Muscle of leg (tissue), 11 donors: Measurements from ENCODE around the gene MLXIP. TPM values are rescaled to one million over a fixed set of nuclear protein-coding genes. Genes with fewer than 3 reads are reported as not detected.
"Not testable (repeated sequence)": the region's sequence is repeated elsewhere in the genome, so short reads cannot be mapped to it uniquely, and the experiment has no call there.

Experiments used
- DNase-seq: peaks from one replicate; pipeline ENCODE4 v3.0.0; 2013
- H3K27ac ChIP-seq: one replicate; pipeline ENCODE4 v1.5.1; 2013; ENCODE audit warnings: mild to moderate bottlenecking, low read length, control low read depth
- H3K27me3 ChIP-seq: one replicate; pipeline ENCODE4 v1.6.1; 2013; ENCODE audit warnings: low read length; ENCODE audit not compliant: control insufficient read depth, insufficient read depth
- H3K36me3 ChIP-seq: one replicate; pipeline ENCODE4 v1.6.1; 2013; ENCODE audit warnings: low read length; ENCODE audit not compliant: control insufficient read depth, insufficient read depth
- H3K4me1 ChIP-seq: one replicate; pipeline ENCODE4 v1.6.1; 2013; ENCODE audit warnings: low read length; ENCODE audit not compliant: control insufficient read depth, insufficient read depth
- H3K4me3 ChIP-seq: one replicate; pipeline ENCODE4 v1.5.1; 2013; ENCODE audit warnings: low read length, control low read depth
- H3K9me3 ChIP-seq: replicated peaks from 2 replicates; pipeline ENCODE4 v1.6.1; 2013; ENCODE audit warnings: low read depth, low read length; ENCODE audit not compliant: control insufficient read depth
- WGBS: methylation state at CpG from one replicate; pipeline ENCODE4 v1.1.5; 2013; ENCODE audit warnings: missing lambda C conversion rate; ENCODE audit not compliant: insufficient coverage; 5-methylcytosine and 5-hydroxymethylcytosine counted together
- polyA plus RNA-seq, 8 donors: library from polyadenylated mRNA; unstranded; fragments of 120-200 nt; gene quantifications; one replicate each; pipeline versions ENCODE4 v1.2.1 to v1.2.3, GENCODE V29; 2013; ENCODE audit warnings: inconsistent platforms in 1 of 8, low replicate concordance in 1 of 8; ENCODE audit not compliant: insufficient read length in 8 of 8, insufficient read depth in 1 of 8
- total RNA-seq: library from RNA; stranded (reverse); fragments of 120-200 nt; gene quantifications from one replicate; pipeline ENCODE4 v1.2.4, GENCODE V29; 2013

The MLXIP gene
- total and polyA plus RNA-seq, 9 donors: 12.6 to 34.0 (median 28.6) TPM

- Histone ChIP-seq H3K4me1 (peaks cover 16% of the 10 kb centered on the region), H3K27me3 (no peaks in the 10 kb centered on the region), H3K4me3 (no peak overlapping the region), H3K9me3 (no peaks in the 10 kb centered on the region), H3K27ac (no peak overlapping the region), H3K36me3 (peaks cover 39% of the 10 kb centered on the region)
- WGBS: 73% methylated on average over 1 of the region's 2 CpGs
- DNase-seq: no peak
Observed at GRCh38 chr12:122052285-122052684, 26.3 kb upstream of the MLXIP start.

GRCh38 chr12:122054842-122055520 is 23.6 kb upstream of the MLXIP start:
- H3K9me3 ChIP-seq: no peaks in the 10 kb centered on the region
- 86% methylated on average over 27 of the region's 27 CpGs for WGBS
- H3K4me3 ChIP-seq: no peak overlapping the region
- DNase-seq: no peak
- peaks cover 22% of the 10 kb centered on the region for H3K4me1 ChIP-seq
- no peaks in the 10 kb centered on the region for H3K27me3 ChIP-seq
- no peak overlapping the region for H3K27ac ChIP-seq
- peaks cover 58% of the 10 kb centered on the region for H3K36me3 ChIP-seq

- not testable (repeated sequence) for DNase-seq, H3K27me3 ChIP-seq, H3K4me3 ChIP-seq, H3K27ac ChIP-seq, H3K9me3 ChIP-seq
- peaks cover 16% of the 10 kb centered on the region for H3K4me1 ChIP-seq
- 77% methylated on average over 4 of the region's 7 CpGs for WGBS
- peaks cover 57% of the 10 kb centered on the region for H3K36me3 ChIP-seq
Observed at GRCh38 chr12:122056406-122056805, 22.1 kb upstream of the MLXIP start.

DNA sequence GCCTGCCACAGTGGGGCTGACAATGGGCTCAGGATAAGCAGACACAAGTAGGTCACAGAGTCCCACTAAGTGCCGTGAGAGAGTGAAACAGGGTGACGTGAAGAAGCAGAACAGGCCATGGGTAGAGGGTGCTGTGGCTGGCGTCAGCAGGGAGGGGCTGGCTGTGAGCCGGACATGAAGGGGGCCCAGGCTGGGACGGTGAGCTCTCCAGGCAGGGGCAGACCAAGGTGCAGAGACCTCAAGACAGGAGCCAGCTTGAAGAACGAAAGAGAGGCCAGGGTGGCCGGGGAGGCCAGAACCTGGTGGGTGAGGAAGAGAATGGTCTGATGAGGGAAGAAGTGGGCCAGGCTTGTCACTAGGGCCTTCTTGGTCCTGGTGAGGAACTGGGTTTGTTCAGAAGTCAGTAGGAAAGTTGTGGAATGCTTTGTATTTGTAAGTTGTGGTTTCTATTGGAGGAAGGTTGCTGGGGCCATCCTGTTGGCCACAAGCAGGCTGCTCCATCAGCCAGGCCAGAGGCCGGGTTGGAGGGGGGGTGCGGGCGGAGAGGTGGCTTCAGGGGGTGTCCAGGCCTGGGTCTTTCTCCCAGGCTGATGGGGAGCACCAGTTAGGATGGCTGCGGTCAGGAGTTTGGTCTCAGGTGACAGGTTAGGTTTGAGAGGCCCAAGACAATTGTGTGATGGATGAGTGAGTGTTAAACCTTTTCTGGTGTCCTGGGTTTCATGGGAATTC is 21.4 kb upstream of the MLXIP start:
- no peaks in the 10 kb centered on the region for H3K9me3 ChIP-seq
- no peak overlapping the region for H3K4me3 ChIP-seq
- H3K27me3 ChIP-seq: no peaks in the 10 kb centered on the region
- H3K36me3 ChIP-seq: peaks cover 62% of the 10 kb centered on the region
- no peak overlapping the region for H3K27ac ChIP-seq
- 85% methylated on average over 10 of the region's 11 CpGs for WGBS
- DNase-seq: no peak
- H3K4me1 ChIP-seq: peaks cover 14% of the 10 kb centered on the region

- Histone ChIP-seq H3K4me1 (peaks cover 18% of the 10 kb centered on the region), H3K36me3 (peaks cover 66% of the 10 kb centered on the region), H3K27ac (no peak overlapping the region), H3K9me3 (no peaks in the 10 kb centered on the region), H3K4me3 (no peak overlapping the region), H3K27me3 (no peaks in the 10 kb centered on the region)
- DNase-seq: no peak
- no CpG with 5 or more reads among the region's 3 CpGs for WGBS
Observed at GRCh38 chr12:122057769-122058168, 20.8 kb upstream of the MLXIP start.

DNA sequence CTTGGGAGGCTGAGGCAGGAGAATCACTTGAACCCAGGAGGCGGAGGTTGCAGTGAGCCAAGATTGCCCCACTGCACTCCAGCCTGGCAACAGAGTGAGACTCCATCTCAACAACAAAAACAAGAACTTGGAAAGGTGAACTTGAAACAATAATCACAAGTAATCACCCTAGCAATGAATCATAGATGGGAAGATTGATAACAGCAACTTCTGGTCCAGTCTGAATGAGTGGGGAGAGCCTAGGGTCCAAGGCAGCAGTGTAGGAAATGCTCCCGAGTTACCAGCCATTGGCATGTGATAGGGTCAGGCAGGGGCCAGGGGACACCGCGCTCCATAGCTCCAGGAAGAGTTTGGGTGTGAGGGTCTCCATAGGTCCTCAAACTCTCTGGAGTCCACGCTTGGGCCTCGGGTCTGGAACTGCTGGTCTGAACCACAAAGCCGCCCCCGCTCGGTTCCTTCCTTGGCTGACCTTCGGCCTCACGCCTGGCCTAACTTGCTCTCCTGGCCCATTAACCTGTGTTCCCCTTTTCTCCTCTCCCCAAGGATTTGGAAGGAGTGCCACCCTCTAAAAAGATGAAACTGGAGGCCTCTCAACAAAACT is 19.9 kb upstream of the MLXIP start:
- Histone ChIP-seq H3K27me3 (no peaks in the 10 kb centered on the region), H3K4me1 (peaks cover 27% of the 10 kb centered on the region), H3K4me3 (no peak overlapping the region), H3K27ac (no peak overlapping the region), H3K36me3 (peaks cover 66% of the 10 kb centered on the region), H3K9me3 (no peaks in the 10 kb centered on the region)
- WGBS: 91% methylated on average over 6 of the region's 11 CpGs
- DNase-seq: no peak

DNA sequence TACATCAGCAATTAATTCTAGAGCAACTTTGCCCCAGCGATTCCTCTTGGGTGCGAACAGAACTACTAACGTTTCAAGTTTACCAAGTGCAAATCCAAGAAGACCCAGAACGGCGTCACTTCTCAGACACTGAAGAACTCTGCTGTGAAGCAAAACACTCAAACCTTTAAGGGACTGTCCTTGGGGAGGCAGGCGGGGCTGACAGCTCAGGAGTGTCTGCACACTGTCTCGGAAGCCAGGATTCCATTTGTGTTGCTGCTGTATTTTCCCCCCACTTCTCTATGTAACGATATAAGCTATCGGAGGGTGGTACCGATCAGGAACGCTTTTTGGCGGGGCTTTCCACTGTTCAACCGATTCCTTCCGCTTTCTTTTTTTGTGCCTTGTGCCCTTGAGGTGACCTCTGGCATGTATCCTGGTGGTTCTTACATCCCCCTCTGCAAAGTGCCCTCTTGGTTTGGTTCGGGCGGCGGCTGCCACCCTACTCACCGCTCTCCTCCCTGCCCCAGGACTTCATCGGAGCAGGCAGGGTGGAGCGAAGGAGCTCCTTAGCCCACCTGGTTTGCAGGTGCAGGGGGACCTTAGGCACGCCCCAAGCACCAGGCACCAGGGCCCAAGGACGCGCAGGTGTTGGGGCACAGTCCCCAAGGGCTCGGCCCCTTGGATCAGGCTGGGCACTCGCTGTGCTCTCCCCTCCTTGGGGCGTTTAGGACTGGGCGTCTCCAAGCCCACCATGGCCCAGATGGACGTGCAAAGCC is 19.2 kb upstream of the MLXIP start:
- no peak for DNase-seq
- no peak overlapping the region for H3K27ac ChIP-seq
- H3K9me3 ChIP-seq: no peaks in the 10 kb centered on the region
- no peaks in the 10 kb centered on the region for H3K27me3 ChIP-seq
- WGBS: 81% methylated on average over 27 of the region's 28 CpGs
- H3K4me3 ChIP-seq: no peak overlapping the region
- H3K4me1 ChIP-seq: peaks cover 34% of the 10 kb centered on the region
- H3K36me3 ChIP-seq: peaks cover 66% of the 10 kb centered on the region

GRCh38 chr12:122060081-122060501 is 18.5 kb upstream of the MLXIP start:
- Histone ChIP-seq H3K27me3 (no peaks in the 10 kb centered on the region), H3K9me3 (no peaks in the 10 kb centered on the region), H3K27ac (no peak overlapping the region), H3K4me1 (peaks cover 34% of the 10 kb centered on the region), H3K4me3 (no peak overlapping the region), H3K36me3 (peaks cover 60% of the 10 kb centered on the region)
- WGBS: 40% methylated on average over 16 of the region's 22 CpGs
- peak; percentile 25 for DNase-seq

DNA sequence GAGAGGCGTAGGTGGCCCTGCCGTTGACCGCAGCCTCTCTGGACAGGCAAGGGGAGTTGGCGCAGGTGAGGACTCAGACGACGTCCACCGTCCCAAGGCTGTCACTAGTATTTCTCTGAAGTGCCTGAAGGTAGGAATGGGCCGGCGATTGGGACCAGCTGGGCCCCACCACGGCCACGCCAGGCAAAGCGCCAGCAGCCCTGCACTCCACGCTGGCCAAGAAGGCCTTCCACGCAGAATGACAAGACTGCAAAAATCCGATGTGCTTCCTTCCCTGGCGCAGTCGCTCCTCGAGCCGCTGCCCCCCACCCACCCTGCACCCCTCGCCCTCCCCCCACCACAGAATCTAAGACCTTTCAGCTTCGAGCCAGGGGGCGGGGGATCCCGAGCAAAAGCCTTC is 17.3 kb upstream of the MLXIP start:
- Histone ChIP-seq H3K4me1 (peaks cover 38% of the 10 kb centered on the region), H3K27ac (no peak overlapping the region)
- 87% methylated on average over 18 of the region's 23 CpGs for WGBS

More for the DNA sequence above, 17.3 kb upstream of the MLXIP start:
- no peaks in the 10 kb centered on the region for H3K9me3 ChIP-seq
- H3K4me3 ChIP-seq: no peak overlapping the region
- DNase-seq: no peak
- H3K36me3 ChIP-seq: peaks cover 49% of the 10 kb centered on the region
- no peaks in the 10 kb centered on the region for H3K27me3 ChIP-seq
